Measurements from ENCODE around the gene LRRC8D. TPM values are rescaled to one million over a fixed set of nuclear protein-coding genes. Genes with fewer than 3 reads are reported as not detected.
A peak's percentile ranks its signal among the peaks of the same experiment; 100 is the strongest.

LRRC8D gene
- polyA plus RNA-seq, 3 donors = 28.0 to 43.8 (median 42.9) TPM

- DNase-seq = no peak
- Histone ChIP-seq H3K27ac (ENCODE audit: low read depth in 1 of 2, low read length in 2 of 2) (peak overlapping the region in 1 of 2 donors; percentile 15), H3K79me2 (ENCODE audit: insufficient read depth, low read length) (peaks cover 32% of the 10 kb centered on the region), H3K36me3 (replicated peaks in 1 of 2; ENCODE audit: control insufficient read depth in 1 of 2, insufficient read depth in 2 of 2, low read length in 2 of 2) (peaks cover 55 to 94% of the 10 kb centered on the region in 2 donors), H3K9me3 (replicated peaks in 1 of 2; ENCODE audit: control insufficient read depth in 1 of 2, insufficient read depth in 1 of 2, low read length in 2 of 2) (no peaks in the 10 kb centered on the region), H3K4me3 (replicated peaks in 1 of 3; ENCODE audit: low read depth in 2 of 3, low read length in 3 of 3) (no peak overlapping the region), H3K4me1 (ENCODE audit: control insufficient read depth in 1 of 2, insufficient read depth in 2 of 2, low read length in 2 of 2) (peaks cover 8 to 10% of the 10 kb centered on the region in 2 donors), H3K4me2 (replicated peaks; ENCODE audit: extremely low read depth, low read length, poor library complexity, severe bottlenecking) (no peak overlapping the region), H3K9ac (ENCODE audit: insufficient read depth, low read length, poor library complexity, severe bottlenecking) (no peak overlapping the region), H3K27me3 (ENCODE audit: control insufficient read depth in 2 of 2, insufficient read depth in 2 of 2, low read length in 2 of 2) (no peaks in the 10 kb centered on the region), H4K20me1 (ENCODE audit: insufficient read depth, low read length) (peaks cover 51% of the 10 kb centered on the region), H2AFZ (ENCODE audit: insufficient read depth, low read depth, low read length, poor library complexity, severe bottlenecking) (no peak overlapping the region)
- TF ChIP-seq CTCF (IDR thresholded peaks at IDR 0.05) = no peak
- peaks cover 59 to 69% of the 10 kb centered on the region in 2 donors for H3K36me3 Mint-ChIP-seq
- 94% methylated on average over 3 of the region's 4 CpGs for WGBS (ENCODE audit: insufficient coverage)
- no peaks in the 10 kb centered on the region for H3K27me3 Mint-ChIP-seq (ENCODE audit: low read depth in 3 of 3)
- H3K4me1 Mint-ChIP-seq = peaks cover 7% of the 10 kb centered on the region
- intact Hi-C loops (cut with micrococcal nuclease) = no loop called here
- no peak overlapping the region for H3K4me3 Mint-ChIP-seq
- H3K9me3 Mint-ChIP-seq = peaks cover 0 to 2% (median 0%) of the 10 kb centered on the region in 7 donors
- peak overlapping the region in 4 of 7 donors; percentile 8 to 84 (median 36) for H3K27ac Mint-ChIP-seq
These were observed 114.4 kb downstream of the LRRC8D start for GRCh38 chr1:89935235-89935634.

GRCh38 chr1:89936694-89937093 lies 115.9 kb downstream of the LRRC8D start:
- TF ChIP-seq CTCF (IDR thresholded peaks at IDR 0.05) = no peak
- Mint-ChIP-seq H3K27me3 (ENCODE audit: low read depth in 3 of 3) (no peaks in the 10 kb centered on the region), H3K4me1 (peaks cover 20% of the 10 kb centered on the region), H3K36me3 (peaks cover 57 to 64% of the 10 kb centered on the region in 2 donors), H3K9me3 (peaks cover 0 to 2% (median 0%) of the 10 kb centered on the region in 7 donors), H3K4me3 (no peak overlapping the region), H3K27ac (peak overlapping the region in 1 of 7 donors; percentile 40)
- peaks cover 55 to 83% of the 10 kb centered on the region in 2 donors for H3K36me3 ChIP-seq (replicated peaks in 1 of 2; ENCODE audit: control insufficient read depth in 1 of 2, insufficient read depth in 2 of 2, low read length in 2 of 2)
- H3K4me2 ChIP-seq (replicated peaks; ENCODE audit: extremely low read depth, low read length, poor library complexity, severe bottlenecking) = no peak overlapping the region
- H3K4me1 ChIP-seq (ENCODE audit: control insufficient read depth in 1 of 2, insufficient read depth in 2 of 2, low read length in 2 of 2) = peaks cover 22 to 24% of the 10 kb centered on the region in 2 donors
- peaks cover 22% of the 10 kb centered on the region for H3K79me2 ChIP-seq (ENCODE audit: insufficient read depth, low read length)
- no peaks in the 10 kb centered on the region for H3K9me3 ChIP-seq (replicated peaks in 1 of 2; ENCODE audit: control insufficient read depth in 1 of 2, insufficient read depth in 1 of 2, low read length in 2 of 2)
- H3K9ac ChIP-seq (ENCODE audit: insufficient read depth, low read length, poor library complexity, severe bottlenecking) = no peak overlapping the region
- no peak for DNase-seq
- intact Hi-C loops (cut with micrococcal nuclease) = no loop called here
- no peak overlapping the region for H2AFZ ChIP-seq (ENCODE audit: insufficient read depth, low read depth, low read length, poor library complexity, severe bottlenecking)
- H3K4me3 ChIP-seq (replicated peaks in 1 of 3; ENCODE audit: low read depth in 2 of 3, low read length in 3 of 3) = no peak overlapping the region
- peaks cover 39% of the 10 kb centered on the region for H4K20me1 ChIP-seq (ENCODE audit: insufficient read depth, low read length)
- H3K27me3 ChIP-seq (ENCODE audit: control insufficient read depth in 2 of 2, insufficient read depth in 2 of 2, low read length in 2 of 2) = no peaks in the 10 kb centered on the region
- WGBS (ENCODE audit: insufficient coverage) = no CpG with 5 or more reads among the region's 1 CpG
- H3K27ac ChIP-seq (ENCODE audit: low read depth in 1 of 2, low read length in 2 of 2) = no peak overlapping the region
